H9 (cell line): Measurements from ENCODE around the gene PLD3. TPM values are rescaled to one million over a fixed set of nuclear protein-coding genes. Genes with fewer than 3 reads are reported as not detected.

Experiments used
- DNase-seq: peaks from one replicate; pipeline ENCODE4 v3.0.0-alpha.2; 2017
- H2AFZ ChIP-seq: one replicate; pipeline ENCODE4 v1.6.1; 2013; ENCODE audit warnings: mild to moderate bottlenecking, low read length, control low read depth, moderate library complexity
- H2AK5ac ChIP-seq: 2 replicates; pipeline ENCODE4 v1.6.1; 2013; ENCODE audit warnings: low read length, control low read depth, mixed read lengths; ENCODE audit not compliant: insufficient read length
- H2BK120ac ChIP-seq: one replicate; pipeline ENCODE4 v1.6.1; 2013; ENCODE audit warnings: low read depth, mild to moderate bottlenecking, low read length, control low read depth, inconsistent platforms; ENCODE audit not compliant: poor library complexity, severe bottlenecking
- H2BK12ac ChIP-seq: 2 replicates; pipeline ENCODE4 v1.6.1; 2013; ENCODE audit warnings: low read length, control low read depth, mixed read lengths, low read depth; ENCODE audit not compliant: insufficient read length
- H2BK15ac ChIP-seq: 2 replicates; pipeline ENCODE4 v1.6.1; 2013; ENCODE audit warnings: low read depth, low read length, control low read depth
- H2BK20ac ChIP-seq: one replicate; pipeline ENCODE4 v1.6.1; 2013; ENCODE audit warnings: low read depth, mild to moderate bottlenecking, low read length, control low read depth, inconsistent platforms; ENCODE audit not compliant: poor library complexity, severe bottlenecking
- H2BK5ac ChIP-seq: 2 replicates; pipeline ENCODE4 v1.6.1; 2013; ENCODE audit warnings: low read length, control low read depth, mixed read lengths; ENCODE audit not compliant: insufficient read length
- H3K14ac ChIP-seq: 2 replicates; pipeline ENCODE4 v1.6.1; 2013; ENCODE audit warnings: low read length, control low read depth; ENCODE audit not compliant: insufficient read depth
- H3K18ac ChIP-seq: 2 replicates; pipeline ENCODE4 v1.6.1; 2013; ENCODE audit warnings: low read depth, mild to moderate bottlenecking, mixed read lengths, low read length, control low read depth; ENCODE audit not compliant: insufficient read length
- H3K23ac ChIP-seq: 2 replicates; pipeline ENCODE4 v1.6.1; 2013; ENCODE audit warnings: low read length, control low read depth, mixed read lengths, low read depth; ENCODE audit not compliant: insufficient read length
- H3K23me2 ChIP-seq: 2 replicates; pipeline ENCODE4 v1.6.1; 2013; ENCODE audit warnings: low read depth, mild to moderate bottlenecking, mixed read lengths, low read length, control low read depth; ENCODE audit not compliant: insufficient read length, poor library complexity, severe bottlenecking
- H3K27ac ChIP-seq: 2 replicates; pipeline ENCODE4 v1.5.1; 2013; ENCODE audit warnings: low read length, control low read depth, mixed read lengths, low read depth; ENCODE audit not compliant: insufficient read length
- H3K27me3 ChIP-seq: 2 replicates; pipeline ENCODE4 v1.6.1; 2013; ENCODE audit warnings: low read length, control low read depth, inconsistent platforms; ENCODE audit not compliant: insufficient read depth
- H3K4ac ChIP-seq: 2 replicates; pipeline ENCODE4 v1.6.1; 2013; ENCODE audit warnings: low read depth, mild to moderate bottlenecking, control low read depth, inconsistent platforms, low read length, moderate library complexity
- H3K4me1 ChIP-seq: 2 replicates; pipeline ENCODE4 v1.6.1; 2013; ENCODE audit warnings: low read length, control low read depth, inconsistent platforms; ENCODE audit not compliant: insufficient read depth
- H3K4me2 ChIP-seq: 2 replicates; pipeline ENCODE4 v1.6.1; 2013; ENCODE audit warnings: low read length, control low read depth, mixed read lengths; ENCODE audit not compliant: insufficient read length, insufficient read depth
- H3K56ac ChIP-seq: 2 replicates; pipeline ENCODE4 v1.6.1; 2013; ENCODE audit warnings: low read depth, mild to moderate bottlenecking, mixed read lengths, low read length, control low read depth; ENCODE audit not compliant: insufficient read length
- H3K79me1 ChIP-seq: 2 replicates; pipeline ENCODE4 v1.6.1; 2013; ENCODE audit warnings: low read depth, mild to moderate bottlenecking, moderate library complexity, low read length, control low read depth, inconsistent platforms; ENCODE audit not compliant: insufficient read depth, poor library complexity, severe bottlenecking
- H3K79me2 ChIP-seq: 2 replicates; pipeline ENCODE4 v1.6.1; 2013; ENCODE audit warnings: low read length, control low read depth, inconsistent platforms; ENCODE audit not compliant: insufficient read depth
- H3K9ac ChIP-seq: 2 replicates; pipeline ENCODE4 v1.6.1; 2013; ENCODE audit warnings: low read length, control low read depth, mixed read lengths; ENCODE audit not compliant: insufficient read length; ENCODE audit errors: extremely low read depth
- H3K9me3 ChIP-seq: one replicate; pipeline ENCODE4 v1.6.1; 2013; ENCODE audit warnings: low read depth, low read length, inconsistent platforms; ENCODE audit not compliant: control insufficient read depth
- H3T11ph ChIP-seq: one replicate; pipeline ENCODE4 v1.6.1; 2013; ENCODE audit warnings: mild to moderate bottlenecking, low read length, control low read depth, inconsistent platforms
- H4K20me1 ChIP-seq: one replicate; pipeline ENCODE4 v1.6.1; 2013; ENCODE audit not compliant: control insufficient read depth, insufficient read length, insufficient read depth
- H4K5ac ChIP-seq: 2 replicates; pipeline ENCODE4 v1.6.1; 2013; ENCODE audit warnings: low read depth, mild to moderate bottlenecking, mixed read lengths, low read length, control low read depth; ENCODE audit not compliant: insufficient read length
- H4K8ac ChIP-seq: replicated peaks from 2 replicates; pipeline ENCODE4 v1.6.1; 2013; ENCODE audit warnings: low read length, control low read depth, mixed read lengths, low read depth; ENCODE audit not compliant: insufficient read length
- H4K91ac ChIP-seq: 2 replicates; pipeline ENCODE4 v1.6.1; 2013; ENCODE audit warnings: low read depth, mild to moderate bottlenecking, moderate library complexity, mixed read lengths, low read length, control low read depth; ENCODE audit not compliant: insufficient read length
- H3K27ac Mint-ChIP-seq, 3 experiments: 2 replicates in 2 of 3; 3 replicates in 1 of 3; pipeline ENCODE4 v1.8.0; 2020 to 2021; ENCODE audit warnings: mixed read lengths in 3 of 3, mild to moderate bottlenecking in 1 of 3, moderate library complexity in 1 of 3
- H3K27me3 Mint-ChIP-seq: 2 replicates; pipeline ENCODE4 v1.8.0; 2021; ENCODE audit warnings: low read depth, mild to moderate bottlenecking, moderate library complexity, mixed read lengths
- H3K36me3 Mint-ChIP-seq, 3 experiments: 2 replicates in 2 of 3; 3 replicates in 1 of 3; pipeline ENCODE4 v1.8.0; 2020 to 2021; ENCODE audit warnings: low read depth in 3 of 3, mixed read lengths in 3 of 3; ENCODE audit not compliant: insufficient read depth in 1 of 3
- H3K4me1 Mint-ChIP-seq, 2 experiments: 2 replicates each; pipeline ENCODE4 v1.8.0; 2020; ENCODE audit warnings: mixed read lengths in 2 of 2
- H3K4me3 Mint-ChIP-seq, 2 experiments: 2 replicates in 1 of 2; 3 replicates in 1 of 2; pipeline ENCODE4 v1.8.0; 2020 to 2021; ENCODE audit warnings: mild to moderate bottlenecking in 2 of 2, mixed read lengths in 2 of 2, moderate library complexity in 1 of 2
- H3K9me3 Mint-ChIP-seq, 2 experiments: 2 replicates in 1 of 2; 3 replicates in 1 of 2; pipeline ENCODE4 v1.8.0; 2020; ENCODE audit warnings: mild to moderate bottlenecking in 2 of 2, mixed read lengths in 2 of 2, moderate library complexity in 1 of 2
- total RNA-seq: library from RNA; stranded (reverse); gene quantifications from 2 replicates; pipeline ENCODE4 v1.2.1, GENCODE V29; 2021
- TF ChIP-seq, protein P1 (sequence below): fragments of 200-600 bp; sonication (generic); conservative IDR thresholded peaks from 3 replicates; pipeline ENCODE4 v1.8.0; 2021; ENCODE audit warnings: antibody characterized with exemption, mild to moderate bottlenecking

The PLD3 gene
- total RNA-seq, 1 experiment from 2014 or later: 194 TPM

DNA sequence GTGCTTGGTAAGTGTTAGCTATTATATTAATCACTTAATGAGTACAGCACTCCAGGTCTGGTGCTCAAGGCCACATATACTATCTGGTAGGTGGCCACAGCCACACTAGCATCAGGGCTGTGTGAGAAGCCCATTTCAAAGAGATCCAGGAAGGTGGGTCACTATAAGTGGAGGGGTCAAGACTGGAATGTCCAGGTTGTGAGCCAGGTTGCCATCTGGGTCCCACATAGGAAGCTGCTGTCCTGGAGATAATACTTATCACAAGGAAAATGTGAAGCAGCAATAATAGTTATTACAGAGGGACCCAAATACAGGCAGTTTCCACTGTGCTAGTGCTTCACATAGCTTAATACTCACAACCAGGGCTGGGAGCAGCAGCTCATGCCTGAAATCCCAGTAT is 13.4 kb upstream of the PLD3 start:
- no peak overlapping the region for H2AFZ ChIP-seq
- no peak overlapping the region for H4K8ac ChIP-seq
- no peak for DNase-seq
- no peak overlapping the region for H3K9ac ChIP-seq
- no peak overlapping the region for H2BK120ac ChIP-seq
- no peak overlapping the region for H3K4me2 ChIP-seq
- TF ChIP-seq, protein P1, sequence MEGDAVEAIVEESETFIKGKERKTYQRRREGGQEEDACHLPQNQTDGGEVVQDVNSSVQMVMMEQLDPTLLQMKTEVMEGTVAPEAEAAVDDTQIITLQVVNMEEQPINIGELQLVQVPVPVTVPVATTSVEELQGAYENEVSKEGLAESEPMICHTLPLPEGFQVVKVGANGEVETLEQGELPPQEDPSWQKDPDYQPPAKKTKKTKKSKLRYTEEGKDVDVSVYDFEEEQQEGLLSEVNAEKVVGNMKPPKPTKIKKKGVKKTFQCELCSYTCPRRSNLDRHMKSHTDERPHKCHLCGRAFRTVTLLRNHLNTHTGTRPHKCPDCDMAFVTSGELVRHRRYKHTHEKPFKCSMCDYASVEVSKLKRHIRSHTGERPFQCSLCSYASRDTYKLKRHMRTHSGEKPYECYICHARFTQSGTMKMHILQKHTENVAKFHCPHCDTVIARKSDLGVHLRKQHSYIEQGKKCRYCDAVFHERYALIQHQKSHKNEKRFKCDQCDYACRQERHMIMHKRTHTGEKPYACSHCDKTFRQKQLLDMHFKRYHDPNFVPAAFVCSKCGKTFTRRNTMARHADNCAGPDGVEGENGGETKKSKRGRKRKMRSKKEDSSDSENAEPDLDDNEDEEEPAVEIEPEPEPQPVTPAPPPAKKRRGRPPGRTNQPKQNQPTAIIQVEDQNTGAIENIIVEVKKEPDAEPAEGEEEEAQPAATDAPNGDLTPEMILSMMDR: no peak
- Mint-ChIP-seq H3K9me3 (no peaks in the 10 kb centered on the region), H3K27me3 (no peaks in the 10 kb centered on the region), H3K4me3 (no peak overlapping the region), H3K27ac (no peak overlapping the region), H3K4me1 (peaks cover 0 to 1% of the 10 kb centered on the region in 2 experiments; a peak in 1 of 4 replicates), H3K36me3 (peaks cover 12 to 48% (median 43%) of the 10 kb centered on the region in 3 experiments; a peak in 6 of 7 replicates)
- H4K91ac ChIP-seq: no peak overlapping the region
- H3K56ac ChIP-seq: no peak overlapping the region
- H3K27me3 ChIP-seq: no peaks in the 10 kb centered on the region
- no peak overlapping the region for H2BK5ac ChIP-seq
- H3K79me2 ChIP-seq: no peaks in the 10 kb centered on the region; the same call in 1 of the 2 replicates
- H3K18ac ChIP-seq: no peak overlapping the region
- no peaks in the 10 kb centered on the region for H4K20me1 ChIP-seq
- no peak overlapping the region for H2AK5ac ChIP-seq
- H3K23me2 ChIP-seq: no peaks in the 10 kb centered on the region
- H3K79me1 ChIP-seq: no peaks in the 10 kb centered on the region
- H4K5ac ChIP-seq: no peak overlapping the region
- H3K9me3 ChIP-seq: no peaks in the 10 kb centered on the region
- no peak overlapping the region for H3K14ac ChIP-seq
- no peak overlapping the region for H3K4ac ChIP-seq
- no peaks in the 10 kb centered on the region for H3K4me1 ChIP-seq
- H3T11ph ChIP-seq: no peak overlapping the region
- no peak overlapping the region for H2BK15ac ChIP-seq
- no peak overlapping the region for H3K23ac ChIP-seq
- no peak overlapping the region for H3K27ac ChIP-seq
- H2BK12ac ChIP-seq: no peak overlapping the region
- H2BK20ac ChIP-seq: no peak overlapping the region
